Measurements from ENCODE around the gene REPIN1. TPM values are rescaled to one million over a fixed set of nuclear protein-coding genes. Genes with fewer than 3 reads are reported as not detected.

REPIN1 gene
- total and polyA plus RNA-seq, 9 of the 15 experiments (the other 6 are each of a cell fraction or from before 2014, with no cell fraction given) = 8.1 to 283 (median 94.3) TPM

DNA sequence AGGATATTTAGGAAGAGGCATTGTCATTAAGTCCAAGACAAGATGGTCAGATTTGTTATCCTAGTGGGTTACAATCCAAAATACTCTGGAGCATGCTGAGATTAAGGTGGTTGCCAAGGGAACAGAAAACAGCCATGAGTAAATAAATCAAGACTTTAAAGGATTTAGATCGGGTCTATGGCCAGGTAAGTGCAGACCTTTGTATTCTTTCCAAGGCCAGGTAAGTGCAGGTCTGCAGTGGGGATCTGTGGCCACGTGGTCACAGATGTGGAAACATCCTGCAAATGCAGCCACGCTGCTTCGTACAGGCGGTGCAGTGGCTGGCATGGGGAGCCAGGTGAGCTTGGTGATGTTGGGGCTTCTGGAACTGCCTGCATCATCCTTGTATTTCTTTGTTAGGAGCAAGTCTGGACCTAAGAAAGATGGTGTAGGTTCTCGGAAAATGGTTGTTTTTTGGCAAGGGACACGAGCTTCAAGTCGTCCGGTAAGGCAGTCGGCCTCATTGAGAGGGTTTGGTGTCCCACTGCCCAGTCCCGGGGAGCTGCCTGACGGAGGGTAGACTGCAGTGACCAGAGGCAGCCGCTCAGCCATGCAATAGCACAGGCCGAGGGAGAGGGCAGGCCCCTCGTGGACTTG, 32.3 kb downstream of the REPIN1 start (continued):
- TF ChIP-seq, protein P1, sequence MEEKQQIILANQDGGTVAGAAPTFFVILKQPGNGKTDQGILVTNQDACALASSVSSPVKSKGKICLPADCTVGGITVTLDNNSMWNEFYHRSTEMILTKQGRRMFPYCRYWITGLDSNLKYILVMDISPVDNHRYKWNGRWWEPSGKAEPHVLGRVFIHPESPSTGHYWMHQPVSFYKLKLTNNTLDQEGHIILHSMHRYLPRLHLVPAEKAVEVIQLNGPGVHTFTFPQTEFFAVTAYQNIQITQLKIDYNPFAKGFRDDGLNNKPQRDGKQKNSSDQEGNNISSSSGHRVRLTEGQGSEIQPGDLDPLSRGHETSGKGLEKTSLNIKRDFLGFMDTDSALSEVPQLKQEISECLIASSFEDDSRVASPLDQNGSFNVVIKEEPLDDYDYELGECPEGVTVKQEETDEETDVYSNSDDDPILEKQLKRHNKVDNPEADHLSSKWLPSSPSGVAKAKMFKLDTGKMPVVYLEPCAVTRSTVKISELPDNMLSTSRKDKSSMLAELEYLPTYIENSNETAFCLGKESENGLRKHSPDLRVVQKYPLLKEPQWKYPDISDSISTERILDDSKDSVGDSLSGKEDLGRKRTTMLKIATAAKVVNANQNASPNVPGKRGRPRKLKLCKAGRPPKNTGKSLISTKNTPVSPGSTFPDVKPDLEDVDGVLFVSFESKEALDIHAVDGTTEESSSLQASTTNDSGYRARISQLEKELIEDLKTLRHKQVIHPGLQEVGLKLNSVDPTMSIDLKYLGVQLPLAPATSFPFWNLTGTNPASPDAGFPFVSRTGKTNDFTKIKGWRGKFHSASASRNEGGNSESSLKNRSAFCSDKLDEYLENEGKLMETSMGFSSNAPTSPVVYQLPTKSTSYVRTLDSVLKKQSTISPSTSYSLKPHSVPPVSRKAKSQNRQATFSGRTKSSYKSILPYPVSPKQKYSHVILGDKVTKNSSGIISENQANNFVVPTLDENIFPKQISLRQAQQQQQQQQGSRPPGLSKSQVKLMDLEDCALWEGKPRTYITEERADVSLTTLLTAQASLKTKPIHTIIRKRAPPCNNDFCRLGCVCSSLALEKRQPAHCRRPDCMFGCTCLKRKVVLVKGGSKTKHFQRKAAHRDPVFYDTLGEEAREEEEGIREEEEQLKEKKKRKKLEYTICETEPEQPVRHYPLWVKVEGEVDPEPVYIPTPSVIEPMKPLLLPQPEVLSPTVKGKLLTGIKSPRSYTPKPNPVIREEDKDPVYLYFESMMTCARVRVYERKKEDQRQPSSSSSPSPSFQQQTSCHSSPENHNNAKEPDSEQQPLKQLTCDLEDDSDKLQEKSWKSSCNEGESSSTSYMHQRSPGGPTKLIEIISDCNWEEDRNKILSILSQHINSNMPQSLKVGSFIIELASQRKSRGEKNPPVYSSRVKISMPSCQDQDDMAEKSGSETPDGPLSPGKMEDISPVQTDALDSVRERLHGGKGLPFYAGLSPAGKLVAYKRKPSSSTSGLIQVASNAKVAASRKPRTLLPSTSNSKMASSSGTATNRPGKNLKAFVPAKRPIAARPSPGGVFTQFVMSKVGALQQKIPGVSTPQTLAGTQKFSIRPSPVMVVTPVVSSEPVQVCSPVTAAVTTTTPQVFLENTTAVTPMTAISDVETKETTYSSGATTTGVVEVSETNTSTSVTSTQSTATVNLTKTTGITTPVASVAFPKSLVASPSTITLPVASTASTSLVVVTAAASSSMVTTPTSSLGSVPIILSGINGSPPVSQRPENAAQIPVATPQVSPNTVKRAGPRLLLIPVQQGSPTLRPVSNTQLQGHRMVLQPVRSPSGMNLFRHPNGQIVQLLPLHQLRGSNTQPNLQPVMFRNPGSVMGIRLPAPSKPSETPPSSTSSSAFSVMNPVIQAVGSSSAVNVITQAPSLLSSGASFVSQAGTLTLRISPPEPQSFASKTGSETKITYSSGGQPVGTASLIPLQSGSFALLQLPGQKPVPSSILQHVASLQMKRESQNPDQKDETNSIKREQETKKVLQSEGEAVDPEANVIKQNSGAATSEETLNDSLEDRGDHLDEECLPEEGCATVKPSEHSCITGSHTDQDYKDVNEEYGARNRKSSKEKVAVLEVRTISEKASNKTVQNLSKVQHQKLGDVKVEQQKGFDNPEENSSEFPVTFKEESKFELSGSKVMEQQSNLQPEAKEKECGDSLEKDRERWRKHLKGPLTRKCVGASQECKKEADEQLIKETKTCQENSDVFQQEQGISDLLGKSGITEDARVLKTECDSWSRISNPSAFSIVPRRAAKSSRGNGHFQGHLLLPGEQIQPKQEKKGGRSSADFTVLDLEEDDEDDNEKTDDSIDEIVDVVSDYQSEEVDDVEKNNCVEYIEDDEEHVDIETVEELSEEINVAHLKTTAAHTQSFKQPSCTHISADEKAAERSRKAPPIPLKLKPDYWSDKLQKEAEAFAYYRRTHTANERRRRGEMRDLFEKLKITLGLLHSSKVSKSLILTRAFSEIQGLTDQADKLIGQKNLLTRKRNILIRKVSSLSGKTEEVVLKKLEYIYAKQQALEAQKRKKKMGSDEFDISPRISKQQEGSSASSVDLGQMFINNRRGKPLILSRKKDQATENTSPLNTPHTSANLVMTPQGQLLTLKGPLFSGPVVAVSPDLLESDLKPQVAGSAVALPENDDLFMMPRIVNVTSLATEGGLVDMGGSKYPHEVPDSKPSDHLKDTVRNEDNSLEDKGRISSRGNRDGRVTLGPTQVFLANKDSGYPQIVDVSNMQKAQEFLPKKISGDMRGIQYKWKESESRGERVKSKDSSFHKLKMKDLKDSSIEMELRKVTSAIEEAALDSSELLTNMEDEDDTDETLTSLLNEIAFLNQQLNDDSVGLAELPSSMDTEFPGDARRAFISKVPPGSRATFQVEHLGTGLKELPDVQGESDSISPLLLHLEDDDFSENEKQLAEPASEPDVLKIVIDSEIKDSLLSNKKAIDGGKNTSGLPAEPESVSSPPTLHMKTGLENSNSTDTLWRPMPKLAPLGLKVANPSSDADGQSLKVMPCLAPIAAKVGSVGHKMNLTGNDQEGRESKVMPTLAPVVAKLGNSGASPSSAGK (IDR thresholded peaks at IDR 0.05) = 0 out of 2 replicates have a peak, but pooled peaks have one; percentile 44
- no peak for TF ChIP-seq HCFC1 (IDR thresholded peaks at IDR 0.05; ENCODE audit: low read depth, low read length)
- TF ChIP-seq, protein P2, sequence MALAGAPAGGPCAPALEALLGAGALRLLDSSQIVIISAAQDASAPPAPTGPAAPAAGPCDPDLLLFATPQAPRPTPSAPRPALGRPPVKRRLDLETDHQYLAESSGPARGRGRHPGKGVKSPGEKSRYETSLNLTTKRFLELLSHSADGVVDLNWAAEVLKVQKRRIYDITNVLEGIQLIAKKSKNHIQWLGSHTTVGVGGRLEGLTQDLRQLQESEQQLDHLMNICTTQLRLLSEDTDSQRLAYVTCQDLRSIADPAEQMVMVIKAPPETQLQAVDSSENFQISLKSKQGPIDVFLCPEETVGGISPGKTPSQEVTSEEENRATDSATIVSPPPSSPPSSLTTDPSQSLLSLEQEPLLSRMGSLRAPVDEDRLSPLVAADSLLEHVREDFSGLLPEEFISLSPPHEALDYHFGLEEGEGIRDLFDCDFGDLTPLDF (CRISPR knock-in tag; IDR thresholded peaks at IDR 0.05) = peak; percentile 72; the same call in 1 of the 2 replicates
- no peak for TF ChIP-seq NFE2 (IDR thresholded peaks at IDR 0.05; ENCODE audit: low read depth)
- peak; percentile 50; the same call in 1 of the 2 replicates for TF ChIP-seq POLR2G (IDR thresholded peaks at IDR 0.05; ENCODE audit: low read depth, low read length)
- TF ChIP-seq MEIS2 (IDR thresholded peaks at IDR 0.05; ENCODE audit: partially characterized antibody) = no peak
- TF ChIP-seq ZNF324 (CRISPR knock-in tag; IDR thresholded peaks at IDR 0.05) = no peak
- TF ChIP-seq RNF2 (IDR thresholded peaks at IDR 0.05) = 0 out of 2 replicates have a peak, but pooled peaks have one; percentile 8
- TF ChIP-seq GTF2F1 (IDR thresholded peaks at IDR 0.05; ENCODE audit: low read depth, low read length) = no peak
- TF ChIP-seq GABPB1 (CRISPR knock-in tag; IDR thresholded peaks at IDR 0.05) = no peak
- 0 out of 4 replicates have a peak, but pooled peaks of 1 of the 2 experiments have one; percentile 7 for TF ChIP-seq RAD21 (CRISPR knock-in tag; conservative IDR thresholded peaks at IDR 0.05 in 1 of 2, IDR thresholded peaks at IDR 0.05 in 1 of 2)
- TF ChIP-seq IRF2 (CRISPR knock-in tag; IDR thresholded peaks at IDR 0.05) = no peak
- TF ChIP-seq CBX1 (IDR thresholded peaks at IDR 0.05; ENCODE audit: low read depth) = no peak
- TF ChIP-seq SIRT6 (IDR thresholded peaks at IDR 0.05; ENCODE audit: low read depth, low read length) = no peak
- no peak for TF ChIP-seq ZNF41 (CRISPR knock-in tag; conservative IDR thresholded peaks at IDR 0.05)
- no peak for TF ChIP-seq BCL6 (CRISPR knock-in tag; IDR thresholded peaks at IDR 0.05)

Measured in K562 (cell line).